Kidney epithelial cell (primary cell): ENCODE measurements around the gene LMF2. TPM values are rescaled to one million over a fixed set of nuclear protein-coding genes. Genes with fewer than 3 reads are reported as not detected.
A peak's percentile ranks its signal among the peaks of the same experiment; 100 is the strongest.

Experiments used
- DNase-seq: peaks from one replicate; pipeline ENCODE4 v3.0.0-alpha.2; 2010; ENCODE audit warnings: low read depth
- H3K27me3 ChIP-seq: 2 replicates; pipeline ENCODE4 v1.6.0; 2011; ENCODE audit warnings: low read length; ENCODE audit not compliant: control insufficient read depth, insufficient read depth
- H3K36me3 ChIP-seq: 2 replicates; pipeline ENCODE4 v1.5.1; 2011; ENCODE audit warnings: low read length; ENCODE audit not compliant: control insufficient read depth, insufficient read depth
- H3K4me3 ChIP-seq: 2 replicates; pipeline ENCODE4 v1.5.1; 2011; ENCODE audit warnings: low read depth, mild to moderate bottlenecking, control low read depth, low read length
- CTCF ChIP-seq: IDR thresholded peaks from 2 replicates; pipeline ENCODE4 v1.5.1; 2011; ENCODE audit warnings: mild to moderate bottlenecking, moderate library complexity, low read length, control low read depth, inconsistent platforms; ENCODE audit not compliant: insufficient read depth, poor library complexity, severe bottlenecking
- total RNA-seq: library from RNA; depleted of rRNA; stranded (reverse); fragments of >200 nt; gene quantifications from 2 replicates; pipeline ENCODE4 v1.2.3, GENCODE V29; 2015

The LMF2 gene
- total RNA-seq, 1 donor from 2014 or later, result 48.3 TPM

DNA sequence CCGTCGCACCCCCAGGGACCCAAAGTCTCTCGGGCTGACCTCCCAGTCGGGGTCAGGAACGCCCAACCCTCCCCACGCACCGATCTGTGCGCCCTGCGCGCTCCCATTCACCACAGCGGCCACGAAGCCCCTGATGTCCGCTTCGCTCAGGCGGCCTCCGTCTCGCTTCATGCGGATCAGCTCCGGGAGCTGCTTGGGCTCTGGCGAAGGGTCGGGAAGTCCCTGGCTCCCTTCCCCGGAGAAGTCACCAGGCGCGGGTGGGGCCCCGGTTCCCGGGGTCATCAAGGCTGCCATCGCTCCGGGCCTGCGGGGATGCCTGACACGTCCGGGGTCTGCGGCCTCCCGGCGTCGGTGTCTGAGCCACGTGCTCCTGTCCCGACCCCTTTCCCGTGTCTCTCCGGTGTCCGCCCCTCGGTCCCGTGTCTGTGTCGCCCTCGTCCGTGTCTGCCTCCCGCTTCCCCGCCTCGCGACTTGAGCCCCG is 22.0 kb upstream of the LMF2 start:
- Histone ChIP-seq H3K4me3 (peak overlapping the region; percentile 22), H3K27me3 (peaks cover 15% of the 10 kb centered on the region), H3K36me3 (no peaks in the 10 kb centered on the region)
- no peak for TF ChIP-seq CTCF
- DNase-seq, result no peak

DNA sequence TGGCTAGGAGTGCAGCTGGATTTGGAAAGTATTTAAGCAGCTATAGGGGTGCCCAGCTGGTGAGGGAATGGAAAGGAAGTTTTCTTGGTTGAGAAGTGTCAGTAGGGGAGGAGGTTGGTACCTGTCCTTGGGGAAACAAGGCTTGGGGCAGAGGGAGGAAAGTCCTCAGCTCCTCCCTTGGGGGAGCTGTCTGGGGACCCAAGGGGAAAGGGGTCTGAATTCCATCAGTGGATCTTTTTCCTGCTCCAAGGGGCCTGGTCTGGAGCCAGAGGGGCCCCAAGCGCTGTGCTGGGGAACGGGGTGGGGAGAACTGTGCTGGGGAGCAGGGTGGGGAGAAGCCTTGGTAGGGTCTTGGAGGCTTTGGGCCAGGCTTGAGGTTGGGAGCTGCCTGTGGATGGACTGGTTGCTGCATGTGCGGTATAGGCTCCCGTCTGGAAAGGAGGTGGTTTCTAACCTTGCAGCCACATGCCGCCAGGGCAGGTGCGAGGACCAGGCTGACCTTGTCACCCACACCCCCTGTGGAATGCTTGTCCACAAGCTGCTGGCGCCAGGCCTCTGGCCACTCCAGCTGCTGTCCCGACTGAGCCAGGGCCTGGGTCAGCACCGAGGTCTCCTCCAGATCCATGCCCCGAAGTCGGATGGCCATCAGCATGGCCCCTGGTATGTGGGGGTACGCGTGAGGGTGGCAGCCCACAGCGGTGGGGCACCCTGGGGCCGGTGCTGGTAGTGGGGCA is 21.3 kb upstream of the LMF2 start:
- H3K4me3 ChIP-seq, result no peak overlapping the region
- H3K27me3 ChIP-seq, result peaks cover 15% of the 10 kb centered on the region
- no peak for DNase-seq

GRCh38 chr22:50527921-50528681 is 20.6 kb upstream of the LMF2 start:
- TF ChIP-seq CTCF, result no peak
- H3K27me3 ChIP-seq, result peaks cover 15% of the 10 kb centered on the region
- H3K4me3 ChIP-seq, result no peak overlapping the region
- peaks cover 2% of the 10 kb centered on the region for H3K36me3 ChIP-seq
- no peak for DNase-seq

More for the DNA sequence above, 21.3 kb upstream of the LMF2 start:
- TF ChIP-seq CTCF, result no peak
- no peaks in the 10 kb centered on the region for H3K36me3 ChIP-seq

- Histone ChIP-seq H3K27me3 (peaks cover 15% of the 10 kb centered on the region), H3K36me3 (peaks cover 4% of the 10 kb centered on the region), H3K4me3 (peak overlapping the region; percentile 53)
- DNase-seq, result no peak
- TF ChIP-seq CTCF, result no peak
These were observed 19.6 kb upstream of the LMF2 start for GRCh38 chr22:50526834-50527801.

- DNase-seq, result no peak
- no peak for TF ChIP-seq CTCF
- H3K4me3 ChIP-seq, result peak overlapping the region; percentile 53
These were observed 18.8 kb upstream of the LMF2 start for GRCh38 chr22:50526108-50526833.

More at GRCh38 chr22:50526108-50526833, 18.8 kb upstream of the LMF2 start:
- Histone ChIP-seq H3K36me3 (peaks cover 4% of the 10 kb centered on the region), H3K27me3 (peaks cover 10% of the 10 kb centered on the region)
